Measurements from ENCODE around the gene FBXO31.

FBXO31 gene

GRCh38 chr16:87305505-87306391 lies 77.8 kb downstream of the FBXO31 start:
- H3K4me3 ChIP-seq (ENCODE audit: control insufficient read depth in 1 of 7, extremely low read depth in 1 of 7, insufficient read depth in 4 of 7, low read depth in 2 of 7, low read length in 6 of 7): no peak overlapping the region
- H3K9me3 ChIP-seq (ENCODE audit: control extremely low read depth in 1 of 5, control insufficient read depth in 4 of 5, insufficient read depth in 2 of 5, low read depth in 1 of 5, low read length in 4 of 5): peaks cover 0 to 5% (median 3%) of the 10 kb centered on the region in 5 experiments
- POLR2A ChIA-PET: interaction anchor here (0.7 kb wide), 1 partner anchor 348 kb away, joined by 3 read pairs; no protein-coding TSS in a partner anchor
- H3K27ac ChIP-seq (ENCODE audit: insufficient read depth in 1 of 2, low read depth in 1 of 2, low read length in 2 of 2, poor library complexity in 1 of 2, severe bottlenecking in 2 of 2): peak overlapping the region in 1 of 2 experiments; percentile 64
- H3K4me1 ChIP-seq (ENCODE audit: control extremely low read depth in 1 of 4, control insufficient read depth in 4 of 4, insufficient read depth in 4 of 4, low read length in 3 of 4): peaks cover 3 to 28% (median 17%) of the 10 kb centered on the region in 4 experiments
- CTCF ChIA-PET: interaction anchor here (1.1 to 2.3 kb wide), 3 partner anchors 10 to 102 kb away, joined by 3 to 8 read pairs (median 5); no protein-coding TSS in a partner anchor
- WGBS (ENCODE audit: insufficient coverage): 94% methylated on average over 19 of the region's 30 CpGs
- H3K27me3 ChIP-seq (replicated peaks in 2 of 5; ENCODE audit: control insufficient read depth in 4 of 5, insufficient read depth in 5 of 5, low read length in 4 of 5): no peaks in the 10 kb centered on the region
- no peaks in the 10 kb centered on the region for H3K36me3 ChIP-seq (ENCODE audit: control insufficient read depth in 4 of 4, insufficient read depth in 4 of 4, low read length in 3 of 4)
- no peak for DNase-seq

DNA sequence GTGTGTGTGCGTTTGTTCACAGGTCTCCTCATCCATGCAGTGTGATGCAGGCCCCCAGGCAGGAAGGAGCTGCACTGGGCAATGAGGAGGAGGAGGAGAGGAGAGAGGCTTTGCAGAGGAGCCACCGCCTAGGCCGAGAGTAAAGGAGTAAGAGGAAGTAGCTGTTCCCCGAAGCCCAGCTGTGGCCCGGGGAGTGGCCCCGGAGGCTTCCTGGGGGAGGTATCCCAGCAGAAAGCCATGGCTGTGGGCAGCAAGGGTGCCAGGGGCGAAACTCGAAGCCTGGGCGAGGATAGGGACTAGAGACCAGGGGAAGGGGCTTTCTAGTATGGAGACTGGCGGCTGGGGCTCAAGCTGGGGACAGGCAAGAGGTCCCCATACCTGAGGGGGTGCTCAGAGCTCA lies 78.6 kb downstream of the FBXO31 start:
- H3K36me3 ChIP-seq (ENCODE audit: control insufficient read depth in 4 of 4, insufficient read depth in 4 of 4, low read length in 3 of 4): no peaks in the 10 kb centered on the region
- no peaks in the 10 kb centered on the region for H3K27me3 ChIP-seq (replicated peaks in 2 of 5; ENCODE audit: control insufficient read depth in 4 of 5, insufficient read depth in 5 of 5, low read length in 4 of 5)
- H3K9me3 ChIP-seq (ENCODE audit: control extremely low read depth in 1 of 5, control insufficient read depth in 4 of 5, insufficient read depth in 2 of 5, low read depth in 1 of 5, low read length in 4 of 5): peaks cover 0 to 5% (median 3%) of the 10 kb centered on the region in 5 experiments
- peaks cover 3 to 28% (median 17%) of the 10 kb centered on the region in 4 experiments for H3K4me1 ChIP-seq (ENCODE audit: control extremely low read depth in 1 of 4, control insufficient read depth in 4 of 4, insufficient read depth in 4 of 4, low read length in 3 of 4)
- peak in 2 of 3 donors; percentile 11 to 14 for DNase-seq
- ChIA-PET CTCF (interaction anchor here (1.1 to 2.3 kb wide), 3 partner anchors 11 to 102 kb away, joined by 3 to 8 read pairs (median 5); no protein-coding TSS in a partner anchor), POLR2A (no interaction called here)
- H3K4me3 ChIP-seq (ENCODE audit: control insufficient read depth in 1 of 7, extremely low read depth in 1 of 7, insufficient read depth in 4 of 7, low read depth in 2 of 7, low read length in 6 of 7): no peak overlapping the region
- 32% methylated on average over 8 of the region's 10 CpGs for WGBS (ENCODE audit: insufficient coverage)
- peak overlapping the region in 1 of 2 experiments; percentile 25 for H3K27ac ChIP-seq (ENCODE audit: insufficient read depth in 1 of 2, low read depth in 1 of 2, low read length in 2 of 2, poor library complexity in 1 of 2, severe bottlenecking in 2 of 2)

- ChIA-PET CTCF (interaction anchor here (2.3 kb wide), 1 partner anchor 12 kb away, joined by 8 read pairs; no protein-coding TSS in a partner anchor), POLR2A (interaction anchor here (0.6 kb wide), 1 partner anchor 11 kb away, joined by 3 read pairs; no protein-coding TSS in a partner anchor)
- WGBS (ENCODE audit: insufficient coverage): 95% methylated on average over 2 of the region's 4 CpGs
Observed at GRCh38 chr16:87303962-87304521, 79.5 kb downstream of the FBXO31 start.

GRCh38 chr16:87303431-87303930 lies 80.1 kb downstream of the FBXO31 start:
- DNase-seq: peak in 2 of 3 donors; percentile 43 to 54
- CTCF ChIA-PET: no interaction called here
- Histone ChIP-seq H3K27ac (ENCODE audit: insufficient read depth in 1 of 2, low read depth in 1 of 2, low read length in 2 of 2, poor library complexity in 1 of 2, severe bottlenecking in 2 of 2) (no peak overlapping the region), H3K4me1 (ENCODE audit: control extremely low read depth in 1 of 4, control insufficient read depth in 4 of 4, insufficient read depth in 4 of 4, low read length in 3 of 4) (peaks cover 3 to 28% (median 17%) of the 10 kb centered on the region in 4 experiments), H3K27me3 (replicated peaks in 2 of 5; ENCODE audit: control insufficient read depth in 4 of 5, insufficient read depth in 5 of 5, low read length in 4 of 5) (no peaks in the 10 kb centered on the region), H3K36me3 (ENCODE audit: control insufficient read depth in 4 of 4, insufficient read depth in 4 of 4, low read length in 3 of 4) (no peaks in the 10 kb centered on the region), H3K4me3 (ENCODE audit: control insufficient read depth in 1 of 7, extremely low read depth in 1 of 7, insufficient read depth in 4 of 7, low read depth in 2 of 7, low read length in 6 of 7) (peak overlapping the region in 1 of 7 experiments; percentile 12), H3K9me3 (ENCODE audit: control extremely low read depth in 1 of 5, control insufficient read depth in 4 of 5, insufficient read depth in 2 of 5, low read depth in 1 of 5, low read length in 4 of 5) (peaks cover 0 to 2% (median 0%) of the 10 kb centered on the region in 5 experiments)
- 68% methylated on average over 5 of the region's 7 CpGs for WGBS (ENCODE audit: insufficient coverage)
- POLR2A ChIA-PET: no interaction called here

More at GRCh38 chr16:87303962-87304521, 79.5 kb downstream of the FBXO31 start:
- Histone ChIP-seq H3K9me3 (ENCODE audit: control extremely low read depth in 1 of 5, control insufficient read depth in 4 of 5, insufficient read depth in 2 of 5, low read depth in 1 of 5, low read length in 4 of 5) (peaks cover 0 to 5% (median 3%) of the 10 kb centered on the region in 5 experiments), H3K4me3 (ENCODE audit: control insufficient read depth in 1 of 7, extremely low read depth in 1 of 7, insufficient read depth in 4 of 7, low read depth in 2 of 7, low read length in 6 of 7) (peak overlapping the region in 1 of 7 experiments; percentile 12), H3K27me3 (replicated peaks in 2 of 5; ENCODE audit: control insufficient read depth in 4 of 5, insufficient read depth in 5 of 5, low read length in 4 of 5) (no peaks in the 10 kb centered on the region), H3K4me1 (ENCODE audit: control extremely low read depth in 1 of 4, control insufficient read depth in 4 of 4, insufficient read depth in 4 of 4, low read length in 3 of 4) (peaks cover 3 to 28% (median 17%) of the 10 kb centered on the region in 4 experiments), H3K36me3 (ENCODE audit: control insufficient read depth in 4 of 4, insufficient read depth in 4 of 4, low read length in 3 of 4) (no peaks in the 10 kb centered on the region), H3K27ac (ENCODE audit: insufficient read depth in 1 of 2, low read depth in 1 of 2, low read length in 2 of 2, poor library complexity in 1 of 2, severe bottlenecking in 2 of 2) (no peak overlapping the region)
- DNase-seq: no peak

DNA sequence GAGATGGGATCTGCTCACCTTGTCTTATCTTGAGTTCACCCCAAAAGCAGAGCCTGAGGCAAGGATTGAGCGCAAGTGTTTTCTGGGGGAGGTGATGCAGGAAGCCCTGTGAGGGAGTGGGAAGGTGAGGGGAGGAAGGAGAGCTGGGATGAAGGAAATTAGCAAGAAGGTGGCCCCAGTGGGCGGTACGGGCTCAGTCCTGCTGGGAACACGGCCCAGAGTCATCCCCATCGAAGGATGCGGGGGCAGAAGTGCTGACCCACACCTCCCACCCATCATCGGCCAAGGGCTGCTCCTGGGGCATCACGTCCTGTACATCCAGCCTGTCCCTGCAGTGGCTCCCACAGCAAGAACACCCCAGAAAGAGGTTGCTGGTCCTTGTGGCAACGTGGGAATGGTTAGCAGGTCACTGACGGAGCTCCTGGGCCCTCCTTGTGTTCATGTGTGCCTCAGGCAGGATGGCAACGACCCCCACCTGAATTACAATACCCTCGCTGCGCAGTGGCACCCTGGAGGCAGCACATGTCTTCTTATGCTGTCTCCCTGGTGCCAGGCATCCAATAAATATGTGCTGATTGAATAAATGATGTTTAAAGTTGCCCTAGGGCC lies 84.6 kb downstream of the FBXO31 start:
- no peaks in the 10 kb centered on the region for H3K36me3 ChIP-seq (ENCODE audit: control insufficient read depth in 4 of 4, insufficient read depth in 4 of 4, low read length in 3 of 4)
- peaks cover 3 to 11% (median 7%) of the 10 kb centered on the region in 4 experiments for H3K4me1 ChIP-seq (ENCODE audit: control extremely low read depth in 1 of 4, control insufficient read depth in 4 of 4, insufficient read depth in 4 of 4, low read length in 3 of 4)
- ChIA-PET CTCF (interaction anchor here (0.6 to 2.0 kb wide), 3 partner anchors 9 to 130 kb away, joined by 3 to 6 read pairs (median 5); no protein-coding TSS in a partner anchor), POLR2A (no interaction called here)
- 85% methylated on average over 11 of the region's 13 CpGs for WGBS (ENCODE audit: insufficient coverage)
- H3K4me3 ChIP-seq (ENCODE audit: control insufficient read depth in 1 of 7, extremely low read depth in 1 of 7, insufficient read depth in 4 of 7, low read depth in 2 of 7, low read length in 6 of 7): no peak overlapping the region
- H3K9me3 ChIP-seq (ENCODE audit: control extremely low read depth in 1 of 5, control insufficient read depth in 4 of 5, insufficient read depth in 2 of 5, low read depth in 1 of 5, low read length in 4 of 5): no peaks in the 10 kb centered on the region
- H3K27me3 ChIP-seq (replicated peaks in 2 of 5; ENCODE audit: control insufficient read depth in 4 of 5, insufficient read depth in 5 of 5, low read length in 4 of 5): no peaks in the 10 kb centered on the region
- no peak overlapping the region for H3K27ac ChIP-seq (ENCODE audit: insufficient read depth in 1 of 2, low read depth in 1 of 2, low read length in 2 of 2, poor library complexity in 1 of 2, severe bottlenecking in 2 of 2)
- no peak for DNase-seq

DNA sequence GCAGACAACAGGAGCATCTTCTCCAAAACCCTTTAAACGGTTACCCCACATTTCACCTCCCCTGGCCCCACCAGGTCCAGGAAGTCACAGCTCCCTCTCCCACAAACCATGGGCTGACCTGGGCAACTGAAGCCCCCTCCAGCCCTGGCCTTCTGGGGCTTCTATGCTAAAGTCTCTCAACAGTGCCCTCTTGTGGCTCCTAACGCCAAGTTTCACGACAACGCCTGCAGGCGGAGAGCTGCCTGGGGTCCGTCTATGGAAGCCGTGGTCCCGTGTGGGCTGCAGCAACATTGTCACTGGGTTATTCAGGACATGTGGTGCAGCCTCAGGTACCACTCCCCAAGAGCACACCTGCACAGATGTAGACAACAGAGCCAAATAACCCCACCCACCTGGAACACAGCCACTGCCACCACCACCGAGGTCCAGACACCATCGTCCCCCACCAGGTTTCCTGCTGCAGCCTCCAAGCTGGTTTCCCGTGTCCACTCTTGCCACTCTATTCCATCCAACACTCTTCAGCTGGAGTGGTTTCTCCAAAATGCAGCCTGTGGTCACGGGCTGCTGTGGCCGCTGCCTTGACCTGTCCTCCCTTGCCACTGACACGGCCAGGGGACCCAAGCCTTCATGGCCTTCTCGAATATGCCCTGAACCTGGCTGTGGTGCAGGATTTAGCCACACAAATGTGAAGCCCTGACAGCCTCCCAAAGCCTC lies 85.5 kb downstream of the FBXO31 start:
- WGBS (ENCODE audit: insufficient coverage): 43% methylated on average over 15 of the region's 15 CpGs
- no peaks in the 10 kb centered on the region for H3K36me3 ChIP-seq (ENCODE audit: control insufficient read depth in 4 of 4, insufficient read depth in 4 of 4, low read length in 3 of 4)
- ChIA-PET POLR2A (no interaction called here), CTCF (interaction anchor here (0.6 to 2.0 kb wide), 6 partner anchors 10 to 131 kb away, joined by 3 to 6 read pairs (median 4); no protein-coding TSS in a partner anchor)
- H3K4me3 ChIP-seq (ENCODE audit: control insufficient read depth in 1 of 7, extremely low read depth in 1 of 7, insufficient read depth in 4 of 7, low read depth in 2 of 7, low read length in 6 of 7): no peak overlapping the region
- no peaks in the 10 kb centered on the region for H3K9me3 ChIP-seq (ENCODE audit: control extremely low read depth in 1 of 5, control insufficient read depth in 4 of 5, insufficient read depth in 2 of 5, low read depth in 1 of 5, low read length in 4 of 5)
- DNase-seq: peak; percentile 32 to 56 (median 48)
- H3K27me3 ChIP-seq (replicated peaks in 2 of 5; ENCODE audit: control insufficient read depth in 4 of 5, insufficient read depth in 5 of 5, low read length in 4 of 5): no peaks in the 10 kb centered on the region
- no peak overlapping the region for H3K27ac ChIP-seq (ENCODE audit: insufficient read depth in 1 of 2, low read depth in 1 of 2, low read length in 2 of 2, poor library complexity in 1 of 2, severe bottlenecking in 2 of 2)
- peaks cover 0 to 2% (median 0%) of the 10 kb centered on the region in 4 experiments for H3K4me1 ChIP-seq (ENCODE audit: control extremely low read depth in 1 of 4, control insufficient read depth in 4 of 4, insufficient read depth in 4 of 4, low read length in 3 of 4)

All from common myeloid progenitor, CD34-positive (primary cell).